ENCODE measurements around the gene ELFN2. TPM values are rescaled to one million over a fixed set of nuclear protein-coding genes. Genes with fewer than 3 reads are reported as not detected.

ELFN2 gene
- under 0.01 and 0.29 TPM in 2 replicates for total RNA-seq

GRCh38 chr22:37427135-37427710 lies at the start of gene ELFN2:
Gene ELFN2, minus strand, starts transcription at chr22:37427479. Its CDS starts 51,945 bp downstream, at chr22:37375534.
- peaks cover 10% of the 10 kb centered on the region for H3K4me1 ChIP-seq (ENCODE audit: insufficient read depth, low read length)
- peak within 1 kb of the TSS; percentile 61 for H3K4me3 ChIP-seq (ENCODE audit: insufficient read depth, low read length)
- H3K79me2 ChIP-seq (ENCODE audit: insufficient read depth, low read length) = no peaks in the 10 kb centered on the region
- TF ChIP-seq, protein P1, sequence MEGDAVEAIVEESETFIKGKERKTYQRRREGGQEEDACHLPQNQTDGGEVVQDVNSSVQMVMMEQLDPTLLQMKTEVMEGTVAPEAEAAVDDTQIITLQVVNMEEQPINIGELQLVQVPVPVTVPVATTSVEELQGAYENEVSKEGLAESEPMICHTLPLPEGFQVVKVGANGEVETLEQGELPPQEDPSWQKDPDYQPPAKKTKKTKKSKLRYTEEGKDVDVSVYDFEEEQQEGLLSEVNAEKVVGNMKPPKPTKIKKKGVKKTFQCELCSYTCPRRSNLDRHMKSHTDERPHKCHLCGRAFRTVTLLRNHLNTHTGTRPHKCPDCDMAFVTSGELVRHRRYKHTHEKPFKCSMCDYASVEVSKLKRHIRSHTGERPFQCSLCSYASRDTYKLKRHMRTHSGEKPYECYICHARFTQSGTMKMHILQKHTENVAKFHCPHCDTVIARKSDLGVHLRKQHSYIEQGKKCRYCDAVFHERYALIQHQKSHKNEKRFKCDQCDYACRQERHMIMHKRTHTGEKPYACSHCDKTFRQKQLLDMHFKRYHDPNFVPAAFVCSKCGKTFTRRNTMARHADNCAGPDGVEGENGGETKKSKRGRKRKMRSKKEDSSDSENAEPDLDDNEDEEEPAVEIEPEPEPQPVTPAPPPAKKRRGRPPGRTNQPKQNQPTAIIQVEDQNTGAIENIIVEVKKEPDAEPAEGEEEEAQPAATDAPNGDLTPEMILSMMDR (IDR thresholded peaks at IDR 0.05; ENCODE audit: extremely low read depth, low read depth, low read length) = no peak
- H2AFZ ChIP-seq (ENCODE audit: low read length) = no peak within 1 kb of the TSS
- H3K27me3 ChIP-seq (ENCODE audit: insufficient read depth, low read length) = peaks cover 50% of the 10 kb centered on the region
- H3K27ac ChIP-seq (ENCODE audit: low read depth, low read length) = no peak within 1 kb of the TSS
- H3K4me2 ChIP-seq (ENCODE audit: insufficient read depth, low read length) = peak within 1 kb of the TSS; percentile 53
- peaks cover 6% of the 10 kb centered on the region for H4K20me1 ChIP-seq (ENCODE audit: insufficient read depth, low read length)
- no peaks in the 10 kb centered on the region for H3K9me3 ChIP-seq (ENCODE audit: low read depth, low read length)
- H3K36me3 ChIP-seq (ENCODE audit: insufficient read depth, low read length) = no peaks in the 10 kb centered on the region
- peak; percentile 93 for DNase-seq (ENCODE audit: insufficient read length, low spot score, missing footprints)

DNA sequence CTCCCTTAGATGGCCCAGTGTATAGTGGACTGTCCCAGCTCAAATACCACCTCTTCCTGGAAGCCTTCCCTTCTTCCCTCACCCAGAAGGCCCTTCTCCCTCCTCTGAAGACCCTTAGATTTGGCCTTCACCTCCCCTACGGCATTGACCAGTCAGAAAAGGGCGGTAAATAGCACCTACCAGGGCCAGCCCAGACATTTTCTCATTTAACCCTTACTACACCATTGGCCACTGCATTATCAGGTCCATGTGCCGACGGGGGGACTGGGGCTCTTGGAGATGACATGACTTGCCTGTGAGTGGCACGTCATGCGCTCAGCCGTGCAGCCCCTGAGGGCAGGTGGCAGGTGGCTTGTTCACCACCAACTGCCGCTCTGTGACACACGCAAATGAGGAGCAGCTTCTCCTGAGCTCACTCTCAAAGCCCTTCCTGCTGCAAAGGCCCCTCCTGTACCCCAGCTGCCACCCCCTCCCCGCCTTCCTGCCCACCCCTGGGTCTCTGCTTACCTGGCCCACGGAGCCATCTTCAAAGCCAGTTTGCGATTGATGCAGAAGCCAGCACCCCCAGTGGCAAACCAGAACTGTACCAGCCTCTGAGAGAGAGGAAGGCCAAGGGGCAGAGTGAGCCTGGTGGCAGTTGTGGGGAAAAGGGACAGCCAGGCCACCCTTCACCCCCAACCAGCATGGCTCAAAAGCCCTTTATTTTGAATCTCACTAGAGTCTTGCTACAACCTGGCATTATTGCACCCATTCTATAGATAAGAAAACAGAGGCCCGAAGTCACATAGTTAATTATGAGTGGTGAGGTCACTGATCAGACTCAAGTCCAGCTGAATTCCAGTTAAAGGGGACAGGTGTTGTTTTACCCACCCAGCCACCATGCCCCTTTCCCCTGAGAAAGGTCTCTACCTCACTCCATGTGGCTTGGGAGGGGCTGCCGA lies 49.4 kb upstream of the ELFN2 start:
- peak; percentile 72 for DNase-seq (ENCODE audit: insufficient read length, low spot score, missing footprints)
- Histone ChIP-seq H4K20me1 (ENCODE audit: insufficient read depth, low read length) (no peaks in the 10 kb centered on the region), H3K9me3 (ENCODE audit: low read depth, low read length) (no peaks in the 10 kb centered on the region), H3K36me3 (ENCODE audit: insufficient read depth, low read length) (no peaks in the 10 kb centered on the region), H3K4me3 (ENCODE audit: insufficient read depth, low read length) (no peak overlapping the region), H3K4me1 (ENCODE audit: insufficient read depth, low read length) (peaks cover 4% of the 10 kb centered on the region), H3K4me2 (ENCODE audit: insufficient read depth, low read length) (no peak overlapping the region), H2AFZ (ENCODE audit: low read length) (no peak overlapping the region), H3K27me3 (ENCODE audit: insufficient read depth, low read length) (peaks cover 24% of the 10 kb centered on the region), H3K27ac (ENCODE audit: low read depth, low read length) (no peak overlapping the region), H3K79me2 (ENCODE audit: insufficient read depth, low read length) (no peaks in the 10 kb centered on the region)
- TF ChIP-seq, protein P1 (IDR thresholded peaks at IDR 0.05; ENCODE audit: extremely low read depth, low read depth, low read length) = no peak

DNA sequence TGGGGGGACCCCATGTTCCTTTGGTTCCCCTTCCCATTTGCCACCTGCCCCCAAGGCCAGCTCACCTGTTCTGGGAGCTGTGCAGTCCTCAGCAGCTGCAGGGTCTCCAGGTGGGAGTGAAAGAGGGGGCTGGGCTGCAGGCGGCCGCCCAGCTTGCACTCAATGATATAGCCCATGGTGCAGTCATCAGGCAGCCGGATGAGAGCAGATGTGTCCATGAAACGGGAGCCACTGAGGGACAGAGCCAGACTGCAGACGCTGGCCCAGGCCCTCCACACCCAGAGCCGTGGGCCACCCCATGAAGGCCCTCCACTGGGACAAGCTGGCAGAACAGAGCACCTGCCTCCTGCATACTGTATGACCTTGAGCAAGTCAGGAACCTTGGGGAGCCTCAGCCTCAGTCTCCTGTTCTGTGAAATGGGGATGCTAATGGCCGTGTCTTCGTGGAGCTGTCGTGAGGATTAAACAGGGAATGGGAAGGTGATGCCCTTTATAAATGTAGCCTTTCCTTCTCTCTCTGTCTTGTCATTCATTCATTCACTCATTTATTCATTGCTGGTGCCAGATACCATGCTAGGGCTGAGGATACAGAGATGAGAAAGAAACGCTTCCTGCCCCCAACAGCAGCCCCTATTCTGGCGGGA lies 47.3 kb upstream of the ELFN2 start:
- peak; percentile 73 for DNase-seq (ENCODE audit: insufficient read length, low spot score, missing footprints)
- Histone ChIP-seq H3K27ac (ENCODE audit: low read depth, low read length) (no peak overlapping the region), H3K79me2 (ENCODE audit: insufficient read depth, low read length) (no peaks in the 10 kb centered on the region), H3K4me2 (ENCODE audit: insufficient read depth, low read length) (no peak overlapping the region), H4K20me1 (ENCODE audit: insufficient read depth, low read length) (no peaks in the 10 kb centered on the region), H3K4me1 (ENCODE audit: insufficient read depth, low read length) (peaks cover 4% of the 10 kb centered on the region), H3K36me3 (ENCODE audit: insufficient read depth, low read length) (no peaks in the 10 kb centered on the region), H3K27me3 (ENCODE audit: insufficient read depth, low read length) (peaks cover 40% of the 10 kb centered on the region), H3K4me3 (ENCODE audit: insufficient read depth, low read length) (no peak overlapping the region), H3K9me3 (ENCODE audit: low read depth, low read length) (no peaks in the 10 kb centered on the region), H2AFZ (ENCODE audit: low read length) (no peak overlapping the region)
- TF ChIP-seq, protein P1 (IDR thresholded peaks at IDR 0.05; ENCODE audit: extremely low read depth, low read depth, low read length) = no peak
